ENCODE results near the gene ACOX3.
"Not testable (repeated sequence)": the region's sequence is repeated elsewhere in the genome, so short reads cannot be mapped to it uniquely, and the experiment has no call there.

ACOX3 gene

DNA sequence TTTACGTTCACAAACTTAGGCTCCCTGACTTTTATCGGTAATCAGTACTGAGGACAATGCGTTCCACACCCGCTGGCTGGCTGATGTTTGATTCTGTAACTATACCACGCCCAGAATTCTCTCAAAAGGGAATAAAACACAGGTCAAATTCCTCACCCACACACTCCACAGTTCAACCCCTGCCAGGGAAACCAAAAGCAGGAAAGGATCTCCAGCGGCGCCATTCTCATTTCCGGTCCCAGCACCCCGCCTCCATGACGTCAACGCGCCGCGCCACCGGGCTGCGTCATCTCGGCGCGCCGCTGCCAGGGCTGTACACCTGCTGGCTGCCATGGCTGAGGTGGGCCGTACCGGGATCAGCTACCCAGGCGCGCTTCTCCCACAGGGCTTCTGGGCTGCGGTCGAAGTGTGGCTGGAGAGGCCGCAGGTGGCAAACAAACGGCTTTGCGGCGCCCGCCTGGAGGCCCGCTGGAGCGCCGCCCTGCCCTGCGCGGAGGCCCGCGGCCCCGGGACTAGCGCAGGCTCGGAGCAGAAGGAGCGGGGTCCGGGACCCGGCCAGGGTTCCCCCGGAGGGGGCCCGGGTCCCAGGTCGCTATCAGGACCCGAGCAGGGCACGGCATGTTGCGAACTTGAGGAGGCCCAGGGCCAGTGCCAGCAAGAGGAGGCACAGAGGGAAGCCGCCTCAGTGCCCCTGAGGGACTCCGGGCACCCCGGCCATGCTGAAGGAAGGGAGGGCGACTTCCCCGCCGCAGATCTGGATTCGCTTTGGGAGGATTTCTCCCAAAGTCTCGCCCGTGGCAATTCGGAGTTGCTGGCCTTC lies at the start of gene ACOX3, which contains the start of gene TRMT44:
Gene ACOX3, minus strand, starts transcription at position 232 of the 820 bp plus-strand sequence. CDS start 24,202 bp downstream, outside the sequence.
Gene TRMT44, plus strand, starts transcription at position 286 of the 820 bp plus-strand sequence. Its CDS starts 46 bp downstream, at position 332.
- TF ChIP-seq, protein P1, sequence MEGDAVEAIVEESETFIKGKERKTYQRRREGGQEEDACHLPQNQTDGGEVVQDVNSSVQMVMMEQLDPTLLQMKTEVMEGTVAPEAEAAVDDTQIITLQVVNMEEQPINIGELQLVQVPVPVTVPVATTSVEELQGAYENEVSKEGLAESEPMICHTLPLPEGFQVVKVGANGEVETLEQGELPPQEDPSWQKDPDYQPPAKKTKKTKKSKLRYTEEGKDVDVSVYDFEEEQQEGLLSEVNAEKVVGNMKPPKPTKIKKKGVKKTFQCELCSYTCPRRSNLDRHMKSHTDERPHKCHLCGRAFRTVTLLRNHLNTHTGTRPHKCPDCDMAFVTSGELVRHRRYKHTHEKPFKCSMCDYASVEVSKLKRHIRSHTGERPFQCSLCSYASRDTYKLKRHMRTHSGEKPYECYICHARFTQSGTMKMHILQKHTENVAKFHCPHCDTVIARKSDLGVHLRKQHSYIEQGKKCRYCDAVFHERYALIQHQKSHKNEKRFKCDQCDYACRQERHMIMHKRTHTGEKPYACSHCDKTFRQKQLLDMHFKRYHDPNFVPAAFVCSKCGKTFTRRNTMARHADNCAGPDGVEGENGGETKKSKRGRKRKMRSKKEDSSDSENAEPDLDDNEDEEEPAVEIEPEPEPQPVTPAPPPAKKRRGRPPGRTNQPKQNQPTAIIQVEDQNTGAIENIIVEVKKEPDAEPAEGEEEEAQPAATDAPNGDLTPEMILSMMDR (IDR thresholded peaks at IDR 0.05; ENCODE audit: low read depth, low read length) = no peak
- H3K4me3 ChIP-seq (ENCODE audit: low read depth, low read length) = peak within 1 kb of the TSS; percentile 96

DNA sequence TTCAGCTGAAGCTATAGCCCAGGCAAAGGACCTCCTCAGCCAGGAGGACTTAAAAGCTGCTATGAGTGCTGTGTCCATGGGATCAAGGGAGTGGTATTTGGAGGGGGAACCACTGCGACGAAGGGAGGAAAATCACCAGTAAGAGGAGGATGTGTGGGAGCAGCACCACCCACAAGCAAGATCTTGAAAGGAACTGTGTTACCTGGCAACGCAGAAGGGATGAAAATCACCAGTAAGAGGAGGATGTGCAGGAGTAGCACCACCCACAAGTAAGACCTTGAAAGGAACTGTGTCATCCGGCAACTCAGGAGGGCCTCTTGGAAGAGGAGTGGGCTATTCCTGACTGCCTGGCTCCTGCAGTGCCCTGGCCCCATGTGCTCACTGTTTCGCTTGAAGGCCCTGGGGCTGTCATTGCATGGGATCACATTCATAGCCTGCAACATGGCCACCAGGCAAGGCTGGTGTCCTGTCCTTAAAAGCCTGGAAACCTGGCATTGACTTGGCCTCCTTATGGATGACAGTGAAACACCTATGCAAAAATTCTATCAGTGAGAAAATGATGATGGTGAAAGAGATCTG lies 48.4 kb upstream of the ACOX3 start:
- H3K4me3 ChIP-seq (ENCODE audit: low read depth, low read length) = no peak overlapping the region
- TF ChIP-seq, protein P1 (IDR thresholded peaks at IDR 0.05; ENCODE audit: low read depth, low read length) = no peak

DNA sequence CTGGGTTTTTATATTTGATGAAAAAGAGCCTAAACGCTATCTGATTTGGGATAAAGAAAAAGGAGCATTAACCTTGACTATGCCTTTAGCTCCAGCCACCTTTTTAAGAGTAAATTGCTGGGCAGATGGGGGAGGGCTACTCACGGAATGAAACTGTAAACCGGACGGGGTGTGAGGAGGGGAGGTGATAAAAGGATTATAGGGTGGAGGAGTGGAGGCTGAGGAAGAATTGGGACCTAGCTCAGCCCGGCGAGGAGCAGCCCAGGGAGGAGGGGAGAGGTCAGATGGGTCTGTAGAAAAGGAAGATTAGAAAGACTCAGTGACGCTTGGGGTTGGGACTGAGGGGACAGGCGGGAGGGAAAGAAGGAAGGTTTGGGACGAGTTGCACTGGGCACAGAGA lies 46.1 kb upstream of the ACOX3 start:
- H3K4me3 ChIP-seq (ENCODE audit: low read depth, low read length) = not testable (repeated sequence)

DNA sequence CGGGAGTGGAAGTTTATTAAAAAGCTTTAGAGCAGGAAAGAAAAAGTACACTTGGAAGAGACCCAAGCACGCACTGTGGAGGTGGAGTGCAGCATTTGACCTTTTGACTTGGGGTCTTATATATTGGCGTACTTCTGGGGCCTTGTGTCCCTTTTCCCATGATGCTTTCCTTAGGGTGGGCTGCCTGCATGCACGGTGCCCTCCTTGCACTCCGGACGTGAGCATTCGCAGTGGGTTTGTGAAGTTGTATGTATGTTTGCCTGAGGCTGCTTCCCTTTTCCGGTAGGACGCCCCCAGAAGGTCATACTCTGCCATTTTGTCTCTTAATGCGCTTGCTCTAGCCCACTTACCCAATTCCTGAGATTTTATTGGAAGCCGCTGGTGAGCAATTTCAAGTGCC lies 39.7 kb upstream of the ACOX3 start:
- no peak overlapping the region for H3K4me3 ChIP-seq (ENCODE audit: low read depth, low read length)
- TF ChIP-seq, protein P1 (IDR thresholded peaks at IDR 0.05; ENCODE audit: low read depth, low read length) = no peak

DNA sequence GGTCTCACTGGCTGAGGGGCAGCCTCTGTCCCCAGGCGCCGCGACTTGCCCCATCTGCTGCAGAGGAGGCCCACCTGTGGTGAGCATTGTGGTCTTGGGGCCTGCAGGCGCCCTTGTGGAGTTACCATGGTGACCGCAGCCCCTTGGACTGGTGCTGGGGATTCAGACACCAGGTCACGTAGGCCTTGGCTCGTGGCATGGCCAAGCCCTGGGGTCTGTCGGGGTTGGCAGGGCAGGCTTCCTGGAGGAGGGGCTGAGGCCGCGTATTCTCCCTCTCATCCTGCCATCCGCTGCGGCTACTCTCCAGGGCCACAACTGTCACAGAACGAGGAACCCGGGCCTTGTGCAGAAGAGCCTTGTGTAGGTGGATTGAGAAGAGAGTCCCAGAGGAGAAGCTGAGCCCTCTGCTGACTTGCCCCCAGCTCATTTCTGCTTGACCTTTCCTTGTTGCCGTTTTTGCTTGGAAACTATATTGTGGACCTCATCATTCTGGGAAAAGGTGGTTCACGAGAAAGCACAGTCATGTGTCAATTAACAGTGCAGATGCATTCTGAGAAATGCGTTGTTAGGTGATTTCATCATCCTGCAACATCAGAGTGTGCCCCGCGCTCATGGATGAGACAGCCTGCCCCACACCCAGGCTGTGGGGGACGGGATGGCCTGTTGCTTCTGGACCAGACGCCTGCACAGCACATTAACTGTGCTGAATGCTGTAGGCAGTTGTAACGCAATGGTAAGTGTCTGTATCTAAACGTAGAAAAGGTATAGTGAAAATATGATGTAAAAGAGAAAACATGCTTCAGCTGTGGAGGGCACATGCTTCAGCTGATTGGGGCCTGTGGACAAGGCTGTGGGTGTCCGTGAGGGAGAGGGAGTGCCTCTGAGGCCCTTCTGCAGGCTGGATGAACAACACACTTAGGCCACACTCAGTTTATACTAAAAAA lies 38.5 kb upstream of the ACOX3 start:
- TF ChIP-seq, protein P1 (IDR thresholded peaks at IDR 0.05; ENCODE audit: low read depth, low read length) = no peak
- no peak overlapping the region for H3K4me3 ChIP-seq (ENCODE audit: low read depth, low read length)

DNA sequence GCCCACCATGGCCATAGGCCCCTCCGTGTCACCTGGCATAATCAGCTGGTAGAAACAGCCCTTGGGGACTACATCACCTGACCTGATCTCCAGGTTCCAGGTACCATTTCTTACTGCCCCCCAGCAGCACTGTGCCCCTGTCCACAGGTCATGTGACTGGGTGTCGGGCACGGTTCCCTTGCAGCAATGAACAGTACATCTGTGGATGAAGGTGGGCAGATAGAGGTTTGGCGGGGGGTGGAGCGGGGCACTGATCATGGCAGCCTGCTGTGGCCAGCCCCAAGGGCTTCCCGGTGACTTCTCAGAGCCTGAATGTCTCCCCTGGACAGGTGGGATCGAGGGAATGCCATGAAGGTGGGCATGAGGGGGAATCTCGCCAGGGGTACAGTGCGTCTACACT lies 37.8 kb upstream of the ACOX3 start:
- H3K4me3 ChIP-seq (ENCODE audit: low read depth, low read length) = no peak overlapping the region
- TF ChIP-seq, protein P1 (IDR thresholded peaks at IDR 0.05; ENCODE audit: low read depth, low read length) = no peak

DNA sequence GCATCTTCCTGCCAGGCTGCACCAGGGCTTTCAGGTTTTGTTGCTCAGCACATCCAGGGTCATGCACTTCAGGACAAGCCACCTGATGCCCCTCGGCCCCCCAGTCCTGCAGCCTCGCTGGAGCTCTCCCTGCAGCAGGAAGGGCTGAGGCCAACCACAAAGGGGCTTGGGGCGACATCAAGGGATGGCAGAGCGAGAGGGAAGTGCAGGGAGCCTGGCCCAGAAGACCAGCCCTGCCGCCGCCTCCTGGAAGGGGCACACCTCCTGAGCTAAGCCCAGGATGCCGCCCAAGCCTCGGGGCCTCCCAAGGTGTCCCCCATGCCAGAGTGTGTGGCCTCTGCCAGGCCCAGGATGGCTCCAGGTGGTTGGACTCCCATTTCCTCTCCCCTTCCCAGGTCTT lies 37.2 kb upstream of the ACOX3 start:
- TF ChIP-seq, protein P1 (IDR thresholded peaks at IDR 0.05; ENCODE audit: low read depth, low read length) = no peak
- no peak overlapping the region for H3K4me3 ChIP-seq (ENCODE audit: low read depth, low read length)
